HG02759 (cell line): Measurements from ENCODE around the gene INCENP.

Experiments used
- ATAC-seq: cut with Tn5 transposase; IDR thresholded peaks from one replicate; pipeline ENCODE4 v1.9.1; 2021; ENCODE audit warnings: mild to moderate bottlenecking, moderate library complexity; ENCODE audit not compliant: unreplicated experiment

The INCENP gene

GRCh38 chr11:62140304-62141110, 16.7 kb downstream of the INCENP start:
- no peak for ATAC-seq

GRCh38 chr11:62141111-62142042, 17.6 kb downstream of the INCENP start:
- ATAC-seq: no peak

GRCh38 chr11:62142043-62142375, 18.2 kb downstream of the INCENP start:
- ATAC-seq: no peak

GRCh38 chr11:62142921-62143320, 19.1 kb downstream of the INCENP start:
- no peak for ATAC-seq

GRCh38 chr11:62143727-62144126, 19.9 kb downstream of the INCENP start:
- ATAC-seq: no peak

GRCh38 chr11:62144641-62145255, 20.9 kb downstream of the INCENP start:
- ATAC-seq: no peak

GRCh38 chr11:62145261-62145871, 21.6 kb downstream of the INCENP start:
- ATAC-seq: no peak

GRCh38 chr11:62146476-62147200, 22.8 kb downstream of the INCENP start:
- no peak for ATAC-seq

GRCh38 chr11:62147545-62147944, 23.7 kb downstream of the INCENP start:
- ATAC-seq: no peak

GRCh38 chr11:62148271-62148980, 24.6 kb downstream of the INCENP start:
- ATAC-seq: no peak

- no peak for ATAC-seq
Measured at GRCh38 chr11:62149986-62150886, 26.4 kb downstream of the INCENP start.

GRCh38 chr11:62150887-62151736, 27.3 kb downstream of the INCENP start:
- no peak for ATAC-seq

- ATAC-seq: no peak
Measured at GRCh38 chr11:62151737-62152102, 27.9 kb downstream of the INCENP start.

GRCh38 chr11:62152245-62153086, 28.7 kb downstream of the INCENP start:
- ATAC-seq: no peak

- no peak for ATAC-seq
Measured at GRCh38 chr11:62153087-62153395, 29.2 kb downstream of the INCENP start.

- ATAC-seq: no peak
Measured at GRCh38 chr11:62153617-62154016, 29.8 kb downstream of the INCENP start.

GRCh38 chr11:62157603-62158002, 33.8 kb downstream of the INCENP start:
- ATAC-seq: no peak
